ENCODE data around the gene SMC4.
"Not testable (repeated sequence)": the region's sequence is repeated elsewhere in the genome, so short reads cannot be mapped to it uniquely, and the experiment has no call there.

Gene SMC4

DNA sequence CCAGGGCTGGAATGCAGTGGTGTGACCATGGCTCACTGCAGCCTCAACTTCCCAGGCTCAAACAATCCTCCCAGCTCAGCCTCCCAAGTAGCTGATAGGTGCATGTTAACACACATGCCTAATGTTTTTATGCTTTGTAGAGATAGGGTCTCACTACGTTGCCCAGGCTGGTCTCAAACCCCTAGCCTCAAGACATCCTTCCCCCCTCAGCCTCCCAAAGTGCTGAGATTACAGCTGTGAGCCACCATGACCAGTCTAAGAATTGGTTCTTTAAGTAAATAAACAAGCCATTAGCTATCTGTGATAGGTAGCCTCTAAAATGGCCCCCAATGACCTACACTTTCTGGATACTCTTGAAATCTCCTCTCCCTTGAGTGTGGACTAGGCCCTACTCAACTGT lies 46.4 kb downstream of the SMC4 start:
- DNase-seq (ENCODE audit: low read depth in 2 of 2): no peak

DNA sequence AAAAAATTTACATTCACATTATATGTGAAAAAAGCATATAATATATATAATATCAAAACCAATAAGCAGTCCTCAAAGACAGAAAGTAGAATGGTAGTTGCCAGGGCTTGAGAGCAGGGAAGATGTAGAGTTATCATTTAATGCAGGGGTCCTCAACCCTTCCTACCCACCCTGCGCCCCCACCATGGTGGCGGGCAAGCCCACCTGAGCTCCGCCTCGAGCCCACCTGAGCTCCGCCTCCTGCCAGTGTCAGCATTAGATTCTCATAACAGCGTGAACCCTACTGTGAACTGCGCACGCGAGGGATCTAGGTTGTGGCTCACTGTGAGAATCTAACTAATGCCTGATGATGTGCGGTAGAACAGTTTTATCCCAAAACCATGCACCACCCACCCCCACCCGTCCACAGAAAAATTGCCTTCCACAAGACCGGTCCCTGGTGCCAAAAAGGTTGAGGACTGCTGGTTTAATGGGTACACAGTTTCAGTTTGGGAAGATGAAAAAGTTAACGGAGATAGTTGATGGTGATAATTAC lies 47.1 kb downstream of the SMC4 start:
- DNase-seq (ENCODE audit: low read depth in 2 of 2): no peak

GRCh38 chr3:160447544-160447943 lies 48.1 kb downstream of the SMC4 start:
- no peak for DNase-seq (ENCODE audit: low read depth in 2 of 2)

DNA sequence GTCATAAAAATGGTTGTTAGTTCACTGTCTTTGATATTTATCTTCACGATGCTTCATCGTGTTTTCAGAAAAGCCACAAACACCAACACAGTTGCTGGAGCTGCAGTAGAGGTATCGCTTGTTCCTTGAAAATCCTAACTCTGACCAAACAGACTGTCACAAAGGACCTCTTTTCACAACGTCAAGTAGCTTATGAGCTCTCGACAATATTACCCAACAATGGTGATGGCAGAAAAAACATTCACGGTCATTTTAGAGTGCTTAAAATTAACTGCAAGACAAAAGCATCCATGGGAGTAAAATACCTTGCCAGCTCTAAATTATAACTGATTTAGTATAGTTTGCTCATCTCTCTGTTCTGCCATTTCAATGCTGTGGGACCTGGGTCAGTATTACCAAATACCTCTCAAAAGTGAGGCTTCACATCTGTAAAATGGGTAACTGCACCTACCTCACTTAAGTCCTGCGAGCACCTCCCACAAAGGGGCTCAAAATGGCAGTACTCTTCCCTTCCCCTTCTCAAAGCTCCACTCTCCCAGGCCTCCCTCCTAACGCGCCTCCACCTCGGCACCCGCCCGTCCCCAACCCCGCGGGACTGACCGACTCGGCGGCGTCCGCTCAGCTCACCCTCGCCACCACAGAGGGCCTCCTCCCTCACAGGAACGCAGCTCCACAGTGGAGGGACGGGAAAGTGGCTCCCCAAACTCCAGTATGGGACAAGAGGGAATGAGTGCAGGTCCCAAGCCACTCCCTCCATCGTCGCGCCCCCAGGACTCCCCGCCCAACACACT lies 49.6 kb downstream of the SMC4 start:
- DNase-seq (ENCODE audit: low read depth in 2 of 2): no peak

DNA sequence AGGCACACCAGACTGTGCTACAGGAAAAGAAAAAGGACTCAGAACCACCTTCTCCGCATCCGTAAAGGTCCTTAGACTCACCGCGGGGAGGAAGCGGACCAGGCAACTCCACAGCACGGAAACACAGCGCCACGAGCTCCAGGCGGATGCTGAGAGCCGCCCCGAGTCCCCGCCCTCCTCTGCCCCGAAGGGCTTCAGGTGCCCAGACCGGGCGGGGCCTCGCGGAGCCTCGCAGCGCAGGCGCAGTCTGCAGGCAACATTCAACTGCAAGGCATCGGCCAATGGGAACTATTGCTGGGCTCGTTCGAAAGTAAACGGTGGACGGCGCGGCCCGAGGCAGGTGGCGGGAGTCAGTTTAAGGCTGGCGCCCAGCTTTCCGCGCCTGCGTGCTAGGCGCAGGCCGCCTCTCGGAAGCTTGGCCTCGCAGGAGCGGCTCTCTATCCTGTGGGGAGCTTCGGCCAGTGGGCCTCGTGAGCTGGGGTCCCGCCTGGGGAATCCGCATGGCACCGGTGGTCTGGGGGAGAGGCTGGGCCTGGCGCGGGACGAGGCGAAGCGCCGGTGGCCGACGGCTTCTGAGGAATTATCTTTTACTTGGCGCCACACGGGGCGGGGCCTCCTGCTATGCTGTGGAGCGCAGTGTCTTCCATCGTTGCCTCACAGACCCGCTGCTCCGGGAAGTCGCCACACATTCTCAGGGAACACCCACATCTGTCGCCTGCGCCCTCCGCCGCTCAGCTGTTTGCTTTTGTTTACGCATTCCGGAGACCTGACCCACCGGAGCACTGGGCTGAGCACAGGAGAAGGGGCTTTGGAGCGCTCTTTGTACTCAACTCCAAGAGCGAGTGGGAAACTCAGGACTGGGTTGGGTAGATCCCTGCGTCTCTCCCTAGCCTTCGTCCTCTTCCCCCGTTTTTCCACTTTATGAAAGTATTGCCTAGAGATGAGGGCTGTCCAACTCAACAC lies 50.5 kb downstream of the SMC4 start, which contains the start of gene TRIM59:
Gene TRIM59, minus strand, starts transcription at position 151 of the 963 bp plus-strand sequence. CDS start 10,603 bp downstream, outside the sequence.
- DNase-seq (ENCODE audit: low read depth in 2 of 2): peak; percentile 95 to 96

- no peak for DNase-seq (ENCODE audit: low read depth in 2 of 2)
These were observed 51.4 kb downstream of the SMC4 start for GRCh38 chr3:160450846-160451245.

DNA sequence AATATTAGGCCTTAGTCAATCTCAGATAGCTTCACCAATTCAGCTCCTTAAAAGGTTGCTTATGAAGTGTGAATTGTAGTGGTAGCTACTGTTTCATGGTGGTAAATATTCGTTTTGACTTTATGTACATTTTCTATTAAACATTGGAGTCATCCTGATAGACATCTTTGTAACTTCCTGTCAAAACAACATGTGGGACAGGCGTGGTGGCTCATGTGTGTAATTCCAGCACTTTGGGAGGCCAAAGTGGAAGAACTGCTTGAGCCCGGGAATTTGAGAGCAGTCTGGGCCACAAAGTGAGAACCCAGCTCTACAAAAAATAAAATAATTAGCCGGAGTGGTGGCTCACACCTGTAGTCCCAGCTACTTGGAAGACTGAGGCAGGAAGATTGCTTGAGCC lies 52.2 kb downstream of the SMC4 start:
- DNase-seq (ENCODE audit: low read depth in 2 of 2): no peak

- DNase-seq (ENCODE audit: low read depth in 2 of 2): not testable (repeated sequence)
These were observed 52.8 kb downstream of the SMC4 start for GRCh38 chr3:160452251-160452650.

DNA sequence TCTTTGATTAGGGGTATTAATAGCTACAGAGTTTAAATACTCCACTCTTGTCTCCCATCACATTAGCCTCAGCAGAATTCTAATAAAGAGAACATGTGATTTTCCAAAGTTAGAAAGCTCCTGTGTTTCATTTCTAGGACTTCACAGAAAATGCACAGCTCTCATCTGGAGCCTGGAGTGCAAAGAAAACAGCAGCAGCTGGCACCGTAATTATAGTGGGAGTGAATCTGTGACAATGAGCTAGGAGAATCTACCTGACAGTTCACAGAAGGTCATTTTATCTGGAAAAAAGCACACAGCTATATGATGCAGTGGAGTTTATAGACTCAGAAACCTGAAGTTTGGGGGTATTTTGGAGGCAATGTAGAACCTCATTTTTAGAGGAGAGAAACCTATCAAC lies 55.5 kb downstream of the SMC4 start:
- DNase-seq (ENCODE audit: low read depth in 2 of 2): no peak

- DNase-seq (ENCODE audit: low read depth in 2 of 2): no peak
These were observed 56.4 kb downstream of the SMC4 start for GRCh38 chr3:160455846-160456245.

DNA sequence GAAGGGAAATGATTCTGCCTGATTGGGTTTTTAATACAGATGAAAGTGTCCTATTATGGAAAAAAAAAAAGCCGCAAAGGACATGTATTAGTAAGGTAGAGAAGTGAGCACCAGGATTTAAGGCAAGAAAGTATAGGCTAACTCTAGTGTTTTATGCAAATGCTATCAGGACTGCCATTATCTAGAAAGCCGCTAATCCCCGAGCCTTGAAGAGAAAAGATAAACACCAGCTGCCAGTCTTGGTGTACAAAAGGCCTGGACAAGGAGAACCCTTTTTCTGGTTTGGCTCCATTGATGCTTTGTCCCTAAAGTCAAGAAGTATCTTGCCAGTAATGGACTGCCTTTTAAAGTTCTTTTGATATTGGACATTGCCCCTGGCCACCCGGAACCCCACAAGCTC lies 58.7 kb downstream of the SMC4 start:
- no peak for DNase-seq (ENCODE audit: low read depth in 2 of 2)

GRCh38 chr3:160459450-160459970 lies 60.1 kb downstream of the SMC4 start:
- no peak for DNase-seq (ENCODE audit: low read depth in 2 of 2)

DNA sequence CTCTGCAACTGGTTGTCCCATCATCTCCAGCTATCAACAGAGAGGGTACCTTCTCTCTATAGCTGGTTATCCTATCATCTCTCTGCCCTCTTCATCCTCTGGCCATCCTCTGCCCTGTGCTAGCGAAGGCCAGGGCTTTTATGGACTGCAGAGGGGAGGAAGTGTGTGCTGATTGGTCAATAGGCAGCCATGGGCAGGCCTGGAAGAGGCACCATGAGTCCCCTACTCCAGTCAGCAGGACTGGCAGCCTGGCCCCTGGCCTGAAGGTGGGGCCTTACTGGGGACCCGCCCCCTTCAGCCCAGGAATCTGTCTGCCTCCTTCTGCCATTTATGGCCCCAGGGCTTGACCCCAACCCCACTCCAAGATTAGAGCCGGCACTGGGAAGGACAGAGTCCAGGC lies 60.6 kb downstream of the SMC4 start:
- DNase-seq (ENCODE audit: low read depth in 2 of 2): no peak

DNA sequence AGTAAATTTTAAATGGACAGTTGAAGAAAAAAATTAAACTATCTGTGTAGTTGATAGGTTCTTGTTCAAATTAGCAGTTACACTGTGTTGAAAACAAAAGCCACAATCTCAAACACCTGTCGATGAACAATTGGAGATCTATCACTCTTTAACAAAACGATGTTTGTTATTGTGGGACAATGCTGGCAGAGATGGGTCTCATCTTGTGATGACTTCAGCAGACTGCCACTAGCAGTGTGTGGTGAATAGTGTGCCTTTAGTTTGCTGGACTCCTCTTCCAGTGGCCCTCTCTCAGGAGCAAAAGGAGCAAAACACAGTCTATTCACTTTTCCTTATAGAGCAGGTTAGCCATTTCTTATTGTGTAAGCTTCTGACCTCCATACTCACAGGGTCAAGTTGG lies 64.9 kb downstream of the SMC4 start:
- DNase-seq (ENCODE audit: low read depth in 2 of 2): no peak

GRCh38 chr3:160464971-160465370 lies 65.5 kb downstream of the SMC4 start:
- no peak for DNase-seq (ENCODE audit: low read depth in 2 of 2)

DNA sequence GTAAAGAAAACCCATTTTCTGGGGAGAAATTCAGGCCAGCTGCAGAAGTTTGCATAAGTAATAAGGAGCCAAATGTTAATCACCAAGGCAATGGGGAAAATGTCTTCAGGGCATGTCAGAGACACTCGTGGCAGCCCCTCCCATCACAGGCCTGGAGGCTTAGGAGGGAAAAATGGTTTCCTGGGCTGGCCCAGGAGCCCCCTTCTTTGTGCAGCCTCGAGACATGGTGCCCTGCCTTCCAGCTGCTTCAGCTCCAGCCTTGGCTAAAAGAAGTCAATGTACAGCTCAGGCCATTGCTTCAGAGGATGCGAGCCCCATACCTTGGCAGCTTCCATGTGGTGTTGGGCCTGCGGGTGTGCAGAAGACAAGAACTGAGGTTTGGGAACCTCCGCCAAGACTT lies 70.7 kb downstream of the SMC4 start:
- no peak for DNase-seq (ENCODE audit: low read depth in 2 of 2)

DNA sequence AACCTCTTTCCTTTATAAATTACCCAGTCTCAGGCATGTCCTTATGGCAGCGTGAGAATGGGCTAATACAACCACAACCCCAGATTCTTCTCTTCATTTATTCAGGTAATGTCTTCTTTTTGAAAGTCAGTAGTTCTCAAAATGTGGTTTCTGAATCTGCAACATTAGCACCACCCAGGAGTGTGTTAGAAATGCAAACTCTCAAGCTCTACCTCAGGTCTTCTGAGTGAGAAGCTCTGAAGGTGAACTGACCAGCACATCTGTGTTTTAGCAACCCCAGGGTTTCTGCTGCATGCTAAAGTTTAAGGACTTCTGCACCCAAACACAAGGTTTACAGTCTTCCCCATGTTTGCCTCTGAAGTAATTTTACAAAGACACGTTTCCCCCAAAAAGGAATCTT lies 72.4 kb downstream of the SMC4 start:
- DNase-seq (ENCODE audit: low read depth in 2 of 2): no peak

DNA sequence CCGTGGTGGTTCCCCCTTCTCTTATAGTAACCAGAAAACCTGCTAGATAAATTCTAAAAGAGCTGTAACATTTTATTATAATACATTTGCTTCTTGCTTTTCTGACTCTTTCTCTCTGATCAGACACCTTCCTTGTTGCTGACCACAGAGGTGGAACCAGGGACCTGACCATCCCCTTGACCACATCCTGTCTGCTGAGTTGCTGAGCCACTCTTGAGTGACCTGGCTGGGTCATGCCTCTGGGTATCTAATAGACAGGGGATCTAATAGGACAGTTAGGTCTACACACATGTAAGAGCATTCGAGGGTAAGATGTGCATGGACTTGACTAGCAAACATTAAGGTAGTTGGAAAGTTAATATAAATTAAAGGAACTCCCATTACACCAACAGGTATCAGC lies 72.9 kb downstream of the SMC4 start:
- DNase-seq (ENCODE audit: low read depth in 2 of 2): no peak

DNA sequence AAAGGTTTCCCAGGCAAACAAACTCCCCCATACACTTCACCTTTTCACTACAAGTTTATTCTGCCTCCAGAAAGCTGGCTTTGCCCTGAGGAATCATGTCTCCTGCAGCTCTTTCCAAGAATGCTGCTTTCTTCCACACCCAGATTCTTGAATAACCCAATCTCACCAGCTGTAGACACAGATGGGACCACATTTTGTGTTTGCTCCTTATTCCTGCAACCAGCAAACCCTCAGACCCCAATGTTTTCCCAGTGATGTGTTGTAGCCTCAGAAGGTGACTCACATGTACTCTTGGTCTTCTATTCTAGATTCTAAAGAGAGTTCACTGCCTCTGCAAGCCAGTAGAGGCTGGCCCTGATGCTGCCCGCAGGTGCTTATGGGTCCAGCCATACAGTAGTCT lies 73.8 kb downstream of the SMC4 start:
- no peak for DNase-seq (ENCODE audit: low read depth in 2 of 2)

- DNase-seq (ENCODE audit: low read depth in 2 of 2): no peak
These were observed 74.5 kb downstream of the SMC4 start for GRCh38 chr3:160473978-160474377.

- no peak for DNase-seq (ENCODE audit: low read depth in 2 of 2)
These were observed 75.0 kb downstream of the SMC4 start for GRCh38 chr3:160474416-160474838.

- no peak for DNase-seq (ENCODE audit: low read depth in 2 of 2)
These were observed 75.7 kb downstream of the SMC4 start for GRCh38 chr3:160475153-160475552.
